ENCODE measurements around the gene ACOXL.
"Not testable (repeated sequence)": the region's sequence is repeated elsewhere in the genome, so short reads cannot be mapped to it uniquely, and the experiment has no call there.

The ACOXL gene

GRCh38 chr2:110940376-110940910 is 208.1 kb downstream of the ACOXL start:
- no peak for DNase-seq

GRCh38 chr2:110941226-110941625 is 208.9 kb downstream of the ACOXL start:
- DNase-seq: no peak

- DNase-seq: no peak
These were observed 210.8 kb downstream of the ACOXL start for GRCh38 chr2:110943070-110943634.

- no peak for DNase-seq
These were observed 214.5 kb downstream of the ACOXL start for GRCh38 chr2:110946902-110947301.

GRCh38 chr2:110948027-110948674 is 215.8 kb downstream of the ACOXL start:
- peak; percentile 86 for DNase-seq

GRCh38 chr2:110950281-110950680 is 217.9 kb downstream of the ACOXL start:
- DNase-seq: no peak

- DNase-seq: no peak
These were observed 222.7 kb downstream of the ACOXL start for GRCh38 chr2:110955045-110955444.

- DNase-seq: no peak
These were observed 223.2 kb downstream of the ACOXL start for GRCh38 chr2:110955556-110955955.

- no peak for DNase-seq
These were observed 224.9 kb downstream of the ACOXL start for GRCh38 chr2:110957293-110957692.

- no peak for DNase-seq
These were observed 226.2 kb downstream of the ACOXL start for GRCh38 chr2:110958346-110959119.

GRCh38 chr2:110959198-110959597 is 226.8 kb downstream of the ACOXL start:
- DNase-seq: no peak

- no peak for DNase-seq
These were observed 227.9 kb downstream of the ACOXL start for GRCh38 chr2:110960281-110960680.

- no peak for DNase-seq
These were observed 228.6 kb downstream of the ACOXL start for GRCh38 chr2:110960954-110961353.

- DNase-seq: not testable (repeated sequence)
These were observed 229.3 kb downstream of the ACOXL start for GRCh38 chr2:110961643-110962042.

- DNase-seq: no peak
These were observed 237.3 kb downstream of the ACOXL start for GRCh38 chr2:110969696-110970095.

GRCh38 chr2:110970201-110970600 is 237.8 kb downstream of the ACOXL start:
- DNase-seq: no peak

- no peak for DNase-seq
These were observed 239.4 kb downstream of the ACOXL start for GRCh38 chr2:110971811-110972210.

GRCh38 chr2:110973262-110973661 is 240.9 kb downstream of the ACOXL start:
- DNase-seq: no peak

GRCh38 chr2:110977403-110977802 is 245.0 kb downstream of the ACOXL start:
- no peak for DNase-seq

GRCh38 chr2:110978148-110978547 is 245.8 kb downstream of the ACOXL start:
- no peak for DNase-seq

GRCh38 chr2:110978756-110979470 is 246.5 kb downstream of the ACOXL start:
- DNase-seq: no peak

- DNase-seq: peak; percentile 89
These were observed 247.3 kb downstream of the ACOXL start for GRCh38 chr2:110979471-110980338.

All from NCI-H345 (cell line).